Measurements from ENCODE around the gene SLC25A5. TPM values are rescaled to one million over a fixed set of nuclear protein-coding genes. Genes with fewer than 3 reads are reported as not detected.

Gene SLC25A5
- total RNA-seq, 1 experiment from 2014 or later, result 641 TPM

DNA sequence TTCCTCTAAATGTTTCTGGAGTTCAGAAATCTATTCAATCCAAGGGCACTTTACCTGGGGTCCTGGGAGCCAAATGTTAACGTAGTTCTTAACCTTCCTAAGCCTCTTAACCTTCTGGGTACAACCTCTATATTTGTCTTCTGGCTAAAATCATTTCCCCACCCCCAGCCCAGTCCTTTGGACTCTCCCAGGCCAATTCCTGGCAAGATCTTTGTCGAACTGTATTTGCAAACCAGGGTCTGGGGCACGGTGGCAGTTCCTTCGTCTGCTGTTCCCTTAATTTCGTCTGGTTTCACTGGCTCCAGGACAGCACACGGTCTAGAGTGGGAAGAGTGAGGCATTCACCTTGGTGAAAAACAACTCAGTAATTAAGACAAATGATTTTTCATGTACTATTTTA is 811 bp upstream of the SLC25A5 start:
- no peak for ATAC-seq
- H4K20me1 ChIP-seq (ENCODE audit: insufficient read depth), result 0 out of 2 replicates have a peak, but pooled peaks cover 5% of the 10 kb centered on the region
- H3K4me1 ChIP-seq (ENCODE audit: control insufficient read depth in 1 of 2, insufficient read depth in 2 of 2, low read length in 2 of 2), result peaks cover 5 to 12% of the 10 kb centered on the region in 2 experiments; a peak in 3 of 4 replicates
- H3K4me3 ChIP-seq (replicated peaks in 1 of 2; ENCODE audit: low read depth in 1 of 2, low read length in 2 of 2), result peak overlapping the region in 1 of 2 experiments; percentile 81; a peak in 1 of 4 replicates
- ChIA-PET RAD21 (ENCODE audit: low non-redundant PET in 1 of 2, low total read pairs in 2 of 2, uncharacterized antibody in 2 of 2, unreplicated experiment in 2 of 2) (no interaction called here), CTCF (interaction anchor here (0.8 kb wide), 1 partner anchor 15 kb away, joined by 4 read pairs; no protein-coding TSS in a partner anchor), POLR2A (no interaction called here)
- no TSS peak for BruUV-seq (replicated peaks)
- H3K9me2 ChIP-seq (ENCODE audit: insufficient read depth), result no peaks in the 10 kb centered on the region
- no peaks in the 10 kb centered on the region for H3K27me3 ChIP-seq (ENCODE audit: insufficient read depth, low read length)
- no peak for DNase-seq (ENCODE audit: low read depth, low spot score)
- peak overlapping the region; percentile 97; the same call in 1 of the 2 replicates for H3K9ac ChIP-seq (ENCODE audit: low read length)
- intact Hi-C loops (cut with micrococcal nuclease), result no loop called here
- TF ChIP-seq, protein P1, sequence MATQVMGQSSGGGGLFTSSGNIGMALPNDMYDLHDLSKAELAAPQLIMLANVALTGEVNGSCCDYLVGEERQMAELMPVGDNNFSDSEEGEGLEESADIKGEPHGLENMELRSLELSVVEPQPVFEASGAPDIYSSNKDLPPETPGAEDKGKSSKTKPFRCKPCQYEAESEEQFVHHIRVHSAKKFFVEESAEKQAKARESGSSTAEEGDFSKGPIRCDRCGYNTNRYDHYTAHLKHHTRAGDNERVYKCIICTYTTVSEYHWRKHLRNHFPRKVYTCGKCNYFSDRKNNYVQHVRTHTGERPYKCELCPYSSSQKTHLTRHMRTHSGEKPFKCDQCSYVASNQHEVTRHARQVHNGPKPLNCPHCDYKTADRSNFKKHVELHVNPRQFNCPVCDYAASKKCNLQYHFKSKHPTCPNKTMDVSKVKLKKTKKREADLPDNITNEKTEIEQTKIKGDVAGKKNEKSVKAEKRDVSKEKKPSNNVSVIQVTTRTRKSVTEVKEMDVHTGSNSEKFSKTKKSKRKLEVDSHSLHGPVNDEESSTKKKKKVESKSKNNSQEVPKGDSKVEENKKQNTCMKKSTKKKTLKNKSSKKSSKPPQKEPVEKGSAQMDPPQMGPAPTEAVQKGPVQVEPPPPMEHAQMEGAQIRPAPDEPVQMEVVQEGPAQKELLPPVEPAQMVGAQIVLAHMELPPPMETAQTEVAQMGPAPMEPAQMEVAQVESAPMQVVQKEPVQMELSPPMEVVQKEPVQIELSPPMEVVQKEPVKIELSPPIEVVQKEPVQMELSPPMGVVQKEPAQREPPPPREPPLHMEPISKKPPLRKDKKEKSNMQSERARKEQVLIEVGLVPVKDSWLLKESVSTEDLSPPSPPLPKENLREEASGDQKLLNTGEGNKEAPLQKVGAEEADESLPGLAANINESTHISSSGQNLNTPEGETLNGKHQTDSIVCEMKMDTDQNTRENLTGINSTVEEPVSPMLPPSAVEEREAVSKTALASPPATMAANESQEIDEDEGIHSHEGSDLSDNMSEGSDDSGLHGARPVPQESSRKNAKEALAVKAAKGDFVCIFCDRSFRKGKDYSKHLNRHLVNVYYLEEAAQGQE (IDR thresholded peaks at IDR 0.05; ENCODE audit: low read depth), result no peak
- no peak overlapping the region for H3K27ac ChIP-seq (ENCODE audit: low read depth, low read length)
- peaks cover 13% of the 10 kb centered on the region for H3K79me2 ChIP-seq (ENCODE audit: insufficient read depth, low read length)
- peaks cover 6 to 17% of the 10 kb centered on the region in 2 experiments; a peak in 2 of 4 replicates for H3K36me3 ChIP-seq (ENCODE audit: control insufficient read depth in 1 of 2, insufficient read depth in 2 of 2, low read length in 2 of 2)
- peak overlapping the region; percentile 74 for H3K4me2 ChIP-seq (ENCODE audit: low read length)
- no peaks in the 10 kb centered on the region for H3K9me3 ChIP-seq (ENCODE audit: control insufficient read depth in 1 of 2, insufficient read depth in 1 of 2, low read depth in 1 of 2, low read length in 2 of 2)
- H2AFZ ChIP-seq (ENCODE audit: low read depth, low read length, poor library complexity, severe bottlenecking), result no peak overlapping the region

- Histone ChIP-seq H3K9me3 (ENCODE audit: control insufficient read depth in 1 of 2, insufficient read depth in 1 of 2, low read depth in 1 of 2, low read length in 2 of 2) (no peaks in the 10 kb centered on the region), H3K4me2 (ENCODE audit: low read length) (peak overlapping the region; percentile 74), H3K9me2 (ENCODE audit: insufficient read depth) (no peaks in the 10 kb centered on the region), H3K79me2 (ENCODE audit: insufficient read depth, low read length) (peaks cover 13% of the 10 kb centered on the region), H2AFZ (ENCODE audit: low read depth, low read length, poor library complexity, severe bottlenecking) (no peak overlapping the region), H3K36me3 (ENCODE audit: control insufficient read depth in 1 of 2, insufficient read depth in 2 of 2, low read length in 2 of 2) (peaks cover 6 to 17% of the 10 kb centered on the region in 2 experiments; a peak in 2 of 4 replicates), H3K27ac (ENCODE audit: low read depth, low read length) (peak overlapping the region; percentile 88), H3K9ac (ENCODE audit: low read length) (peak overlapping the region; percentile 97), H3K4me3 (replicated peaks in 1 of 2; ENCODE audit: low read depth in 1 of 2, low read length in 2 of 2) (peak overlapping the region; percentile 74 to 81), H3K27me3 (ENCODE audit: insufficient read depth, low read length) (no peaks in the 10 kb centered on the region), H4K20me1 (ENCODE audit: insufficient read depth) (0 out of 2 replicates have a peak, but pooled peaks cover 5% of the 10 kb centered on the region), H3K4me1 (ENCODE audit: control insufficient read depth in 1 of 2, insufficient read depth in 2 of 2, low read length in 2 of 2) (peaks cover 5 to 12% of the 10 kb centered on the region in 2 experiments; a peak in 3 of 4 replicates)
- DNase-seq (ENCODE audit: low read depth, low spot score) (peak; percentile 44), ATAC-seq (peak; percentile 77)
- CTCF ChIA-PET, result interaction anchor here (0.8 to 1.0 kb wide), 2 partner anchors 14 to 44 kb away, joined by 4 to 8 read pairs; no protein-coding TSS in a partner anchor
- POLR2A ChIA-PET, result interaction anchor here (0.7 to 1.0 kb wide), 4 partner anchors 11 to 316 kb away, joined by 3 to 5 read pairs (median 4); no protein-coding TSS in a partner anchor
- intact Hi-C loops (cut with micrococcal nuclease), result no loop called here
- TSS peak; percentile 54 for BruUV-seq (replicated peaks)
- RAD21 ChIA-PET (ENCODE audit: low non-redundant PET in 1 of 2, low total read pairs in 2 of 2, uncharacterized antibody in 2 of 2, unreplicated experiment in 2 of 2), result no interaction called here
- TF ChIP-seq POLR2A (IDR thresholded peaks at IDR 0.05; ENCODE audit: borderline replicate concordance, extremely low read depth, insufficient read depth, insufficient read length) (no peak), SP1 (IDR thresholded peaks at IDR 0.05; ENCODE audit: low read depth) (no peak; the same call in 1 of the 2 replicates), CBX3 (IDR thresholded peaks at IDR 0.05; ENCODE audit: low read depth) (0 out of 2 replicates have a peak, but pooled peaks have one; percentile 26), JUND (IDR thresholded peaks at IDR 0.05) (no peak), EZH2 (IDR thresholded peaks at IDR 0.05) (no peak), SIN3A (IDR thresholded peaks at IDR 0.05; ENCODE audit: low read depth) (peak; percentile 5; the same call in 1 of the 2 replicates), POLR2AphosphoS5 (IDR thresholded peaks at IDR 0.05; ENCODE audit: low read depth, low read length) (peak; percentile 64), EGR1 (IDR thresholded peaks at IDR 0.05; ENCODE audit: low read depth) (peak; percentile 95), ZNF274 (IDR thresholded peaks at IDR 0.05; ENCODE audit: low read depth, low read length) (no peak), TCF7L2 (IDR thresholded peaks at IDR 0.05; ENCODE audit: borderline replicate concordance, extremely low read depth, insufficient read depth, insufficient read length) (no peak), RAD21 (IDR thresholded peaks at IDR 0.05; ENCODE audit: low read depth) (peak; percentile 64), ZBTB33 (IDR thresholded peaks at IDR 0.05; ENCODE audit: extremely low read depth, insufficient replicate concordance, low read length) (no peak), SRF (IDR thresholded peaks at IDR 0.05; ENCODE audit: low read depth) (no peak)
Measured at GRCh38 chrX:119468551-119469312, 488 bp downstream of the SLC25A5 start.
